ENCODE measurements around the gene MLNR.

The MLNR gene

DNA sequence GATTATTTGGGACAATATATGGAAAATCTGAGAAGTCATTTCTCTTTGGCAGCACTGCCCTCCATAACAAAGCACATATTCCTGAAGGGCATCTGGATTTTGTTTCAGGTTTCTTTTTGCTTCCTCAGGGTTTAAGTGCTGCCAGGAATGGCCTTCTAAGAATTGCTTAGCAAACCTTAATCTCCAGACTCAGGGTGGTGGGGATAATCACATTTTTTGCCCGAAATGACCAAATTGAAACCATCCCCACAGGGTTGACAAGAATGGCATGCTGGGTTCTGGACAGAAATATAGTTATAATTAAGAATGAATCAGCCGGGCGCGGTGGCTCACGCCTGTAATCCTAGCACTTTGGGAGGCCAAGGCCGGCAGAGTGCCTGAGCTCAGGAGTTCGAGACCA is 21.2 kb downstream of the MLNR start:
- Histone ChIP-seq H2AFZ (ENCODE audit: low read depth, low read length) (no peak overlapping the region), H3K4me1 (ENCODE audit: insufficient read depth, low read length) (no peaks in the 10 kb centered on the region), H3K4me3 (ENCODE audit: low read length) (no peak overlapping the region), H3K27me3 (ENCODE audit: insufficient read depth, low read length) (no peaks in the 10 kb centered on the region), H3K9me3 (ENCODE audit: low read length) (no peaks in the 10 kb centered on the region), H3K36me3 (ENCODE audit: insufficient read depth, low read length) (no peaks in the 10 kb centered on the region)

- peaks cover 3% of the 10 kb centered on the region for H3K36me3 ChIP-seq (ENCODE audit: insufficient read depth, low read length)
Observed at GRCh38 chr13:49245101-49245500, 25.0 kb downstream of the MLNR start.

DNA sequence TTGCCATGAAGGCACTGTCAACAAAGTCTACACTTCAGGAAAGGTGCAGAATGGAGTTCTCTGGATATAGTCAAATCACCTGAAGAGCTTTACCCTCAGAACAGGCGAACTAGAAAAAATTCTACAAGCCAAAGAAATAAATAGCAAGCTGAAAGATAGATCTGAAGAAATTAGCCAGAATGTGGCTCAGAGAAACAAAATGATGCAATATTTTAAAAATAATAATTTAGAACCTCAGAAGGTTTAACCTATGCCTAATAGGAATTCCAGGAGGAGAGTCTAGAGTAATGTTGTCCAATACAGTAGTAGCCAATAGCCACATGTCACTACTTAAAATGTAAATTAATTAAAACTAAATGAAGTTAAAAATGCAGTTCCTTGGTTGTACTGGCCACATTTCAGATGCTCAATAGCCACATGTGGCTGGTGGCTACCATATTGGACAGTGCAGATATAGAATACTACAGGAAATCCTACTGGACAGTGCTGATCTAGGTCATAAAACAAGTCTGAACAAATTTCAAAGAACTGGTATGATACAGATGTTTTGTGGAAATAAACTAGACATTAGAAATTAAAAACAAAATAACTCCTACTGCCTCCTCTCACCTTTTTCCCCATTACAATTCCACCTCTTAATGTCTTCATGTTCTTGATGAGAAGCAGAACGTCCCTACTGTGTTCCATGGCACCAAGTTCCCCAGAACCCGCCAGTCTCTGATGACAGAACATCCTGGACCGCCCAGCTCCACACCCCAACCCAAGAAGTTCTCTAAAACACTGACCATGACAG is 26.9 kb downstream of the MLNR start:
- Histone ChIP-seq H3K27me3 (ENCODE audit: insufficient read depth, low read length) (no peaks in the 10 kb centered on the region), H3K9me3 (ENCODE audit: low read length) (no peaks in the 10 kb centered on the region), H3K4me1 (ENCODE audit: insufficient read depth, low read length) (no peaks in the 10 kb centered on the region), H2AFZ (ENCODE audit: low read depth, low read length) (peak overlapping the region; percentile 69), H3K4me3 (ENCODE audit: low read length) (peak overlapping the region; percentile 91), H3K36me3 (ENCODE audit: insufficient read depth, low read length) (peaks cover 4% of the 10 kb centered on the region)

More at GRCh38 chr13:49245101-49245500, 25.0 kb downstream of the MLNR start:
- Histone ChIP-seq H3K9me3 (ENCODE audit: low read length) (no peaks in the 10 kb centered on the region), H3K4me3 (ENCODE audit: low read length) (no peak overlapping the region), H2AFZ (ENCODE audit: low read depth, low read length) (no peak overlapping the region), H3K4me1 (ENCODE audit: insufficient read depth, low read length) (no peaks in the 10 kb centered on the region), H3K27me3 (ENCODE audit: insufficient read depth, low read length) (no peaks in the 10 kb centered on the region)

DNA sequence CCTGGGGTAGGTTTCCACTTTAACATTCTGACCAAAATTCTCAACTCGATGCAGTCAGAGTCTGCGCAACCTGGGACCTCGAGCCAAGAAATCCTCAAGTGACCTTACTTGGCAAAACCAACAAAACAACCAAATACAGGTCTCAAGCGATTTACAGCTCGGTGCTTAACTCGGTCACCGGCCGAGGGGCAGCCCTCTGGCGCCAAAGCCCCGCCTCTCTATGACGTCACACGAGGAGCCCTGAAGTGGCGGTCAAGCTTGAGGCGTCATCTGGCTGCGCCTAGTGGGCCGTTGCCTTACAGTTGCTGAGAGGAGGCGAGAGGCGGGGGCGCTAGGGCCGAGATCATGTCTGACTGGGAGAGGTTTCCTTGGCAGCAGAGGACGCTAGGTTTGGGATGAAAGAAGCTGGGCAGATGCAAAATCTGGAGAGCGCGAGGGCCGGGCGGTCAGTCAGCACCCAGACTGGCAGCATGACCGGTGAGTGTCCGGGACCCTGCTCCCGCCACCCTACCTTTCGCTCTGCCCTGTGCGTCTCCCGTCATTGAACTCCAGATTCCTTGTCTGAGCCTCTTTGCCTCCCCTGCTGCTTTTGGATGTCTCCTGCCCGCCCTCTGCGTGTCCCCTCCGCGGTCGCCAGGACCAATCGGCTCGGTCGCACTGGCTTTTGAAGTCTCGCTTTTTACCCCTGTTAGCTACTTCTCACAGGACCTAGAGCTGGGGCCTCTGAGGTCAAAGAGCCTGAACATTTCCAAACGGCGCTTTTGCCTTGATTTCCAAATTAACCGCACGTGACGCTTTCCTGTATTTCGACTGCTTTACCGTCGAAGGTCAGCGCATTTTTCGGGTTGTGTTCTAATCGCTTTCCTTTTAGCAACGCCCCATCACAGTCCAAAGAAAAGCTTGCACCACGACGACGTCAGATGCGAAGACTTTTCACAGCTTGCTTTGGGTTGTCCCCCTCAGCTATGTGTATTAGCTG is 27.8 kb downstream of the MLNR start, which contains the start of gene CDADC1:
TSS of gene CDADC1 (plus strand) at position 283 of the 979 bp plus-strand sequence. CDS start at position 396, 113 bp downstream.
- peaks cover 4% of the 10 kb centered on the region for H3K36me3 ChIP-seq (ENCODE audit: insufficient read depth, low read length)
- H3K4me3 ChIP-seq (ENCODE audit: low read length): peak within 1 kb of the TSS; percentile 91
- peak within 1 kb of the TSS; percentile 69 for H2AFZ ChIP-seq (ENCODE audit: low read depth, low read length)
- H3K4me1 ChIP-seq (ENCODE audit: insufficient read depth, low read length): no peaks in the 10 kb centered on the region
- H3K9me3 ChIP-seq (ENCODE audit: low read length): no peaks in the 10 kb centered on the region
- H3K27me3 ChIP-seq (ENCODE audit: insufficient read depth, low read length): no peaks in the 10 kb centered on the region

GRCh38 chr13:49248622-49249002 is 28.5 kb downstream of the MLNR start:
- Histone ChIP-seq H3K36me3 (ENCODE audit: insufficient read depth, low read length) (peaks cover 4% of the 10 kb centered on the region), H3K4me3 (ENCODE audit: low read length) (peak overlapping the region; percentile 91), H2AFZ (ENCODE audit: low read depth, low read length) (peak overlapping the region; percentile 69), H3K4me1 (ENCODE audit: insufficient read depth, low read length) (no peaks in the 10 kb centered on the region), H3K27me3 (ENCODE audit: insufficient read depth, low read length) (no peaks in the 10 kb centered on the region), H3K9me3 (ENCODE audit: low read length) (no peaks in the 10 kb centered on the region)

GRCh38 chr13:49251326-49251725 is 31.2 kb downstream of the MLNR start:
- Histone ChIP-seq H3K4me1 (ENCODE audit: insufficient read depth, low read length) (no peaks in the 10 kb centered on the region), H2AFZ (ENCODE audit: low read depth, low read length) (no peak overlapping the region), H3K9me3 (ENCODE audit: low read length) (no peaks in the 10 kb centered on the region), H3K27me3 (ENCODE audit: insufficient read depth, low read length) (no peaks in the 10 kb centered on the region), H3K36me3 (ENCODE audit: insufficient read depth, low read length) (peaks cover 12% of the 10 kb centered on the region), H3K4me3 (ENCODE audit: low read length) (no peak overlapping the region)

- Histone ChIP-seq H3K27me3 (ENCODE audit: insufficient read depth, low read length) (no peaks in the 10 kb centered on the region), H3K9me3 (ENCODE audit: low read length) (no peaks in the 10 kb centered on the region), H3K4me1 (ENCODE audit: insufficient read depth, low read length) (no peaks in the 10 kb centered on the region), H2AFZ (ENCODE audit: low read depth, low read length) (no peak overlapping the region), H3K4me3 (ENCODE audit: low read length) (no peak overlapping the region), H3K36me3 (ENCODE audit: insufficient read depth, low read length) (peaks cover 16% of the 10 kb centered on the region)
Observed at GRCh38 chr13:49253310-49253709, 33.2 kb downstream of the MLNR start.

DNA sequence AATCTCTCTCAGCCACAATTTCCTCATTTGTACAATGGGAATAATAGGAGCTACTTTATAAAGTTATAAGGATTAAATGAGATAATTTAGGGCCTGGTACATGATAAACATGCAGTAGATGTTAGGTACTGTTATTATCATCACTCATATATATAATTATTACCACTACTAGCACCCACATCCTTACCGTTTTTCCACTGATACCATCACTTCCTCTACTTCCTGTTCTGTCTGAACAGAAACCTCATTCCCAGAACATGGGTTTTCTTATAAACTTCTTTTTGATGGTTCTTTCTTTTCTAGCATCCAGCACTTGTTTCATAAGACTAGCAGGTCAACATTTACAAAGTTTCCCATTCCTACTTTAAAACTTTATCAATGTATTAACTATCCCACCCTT is 33.9 kb downstream of the MLNR start:
- Histone ChIP-seq H3K4me1 (ENCODE audit: insufficient read depth, low read length) (no peaks in the 10 kb centered on the region), H3K9me3 (ENCODE audit: low read length) (no peaks in the 10 kb centered on the region), H3K36me3 (ENCODE audit: insufficient read depth, low read length) (peaks cover 16% of the 10 kb centered on the region), H3K4me3 (ENCODE audit: low read length) (no peak overlapping the region), H3K27me3 (ENCODE audit: insufficient read depth, low read length) (no peaks in the 10 kb centered on the region), H2AFZ (ENCODE audit: low read depth, low read length) (no peak overlapping the region)

- Histone ChIP-seq H3K36me3 (ENCODE audit: insufficient read depth, low read length) (peaks cover 28% of the 10 kb centered on the region), H3K4me1 (ENCODE audit: insufficient read depth, low read length) (no peaks in the 10 kb centered on the region), H2AFZ (ENCODE audit: low read depth, low read length) (no peak overlapping the region), H3K9me3 (ENCODE audit: low read length) (no peaks in the 10 kb centered on the region), H3K4me3 (ENCODE audit: low read length) (no peak overlapping the region), H3K27me3 (ENCODE audit: insufficient read depth, low read length) (no peaks in the 10 kb centered on the region)
Observed at GRCh38 chr13:49256841-49257240, 36.7 kb downstream of the MLNR start.

GRCh38 chr13:49258089-49258796 is 38.1 kb downstream of the MLNR start:
- H3K36me3 ChIP-seq (ENCODE audit: insufficient read depth, low read length): peaks cover 29% of the 10 kb centered on the region
- H3K9me3 ChIP-seq (ENCODE audit: low read length): no peaks in the 10 kb centered on the region

GRCh38 chr13:49259586-49259985 is 39.4 kb downstream of the MLNR start:
- H3K36me3 ChIP-seq (ENCODE audit: insufficient read depth, low read length): peaks cover 29% of the 10 kb centered on the region
- H3K9me3 ChIP-seq (ENCODE audit: low read length): no peaks in the 10 kb centered on the region
- no peak overlapping the region for H2AFZ ChIP-seq (ENCODE audit: low read depth, low read length)
- no peaks in the 10 kb centered on the region for H3K27me3 ChIP-seq (ENCODE audit: insufficient read depth, low read length)
- no peak overlapping the region for H3K4me3 ChIP-seq (ENCODE audit: low read length)
- no peaks in the 10 kb centered on the region for H3K4me1 ChIP-seq (ENCODE audit: insufficient read depth, low read length)

More at GRCh38 chr13:49258089-49258796, 38.1 kb downstream of the MLNR start:
- no peak overlapping the region for H2AFZ ChIP-seq (ENCODE audit: low read depth, low read length)
- H3K27me3 ChIP-seq (ENCODE audit: insufficient read depth, low read length): no peaks in the 10 kb centered on the region
- no peak overlapping the region for H3K4me3 ChIP-seq (ENCODE audit: low read length)
- no peaks in the 10 kb centered on the region for H3K4me1 ChIP-seq (ENCODE audit: insufficient read depth, low read length)

DNA sequence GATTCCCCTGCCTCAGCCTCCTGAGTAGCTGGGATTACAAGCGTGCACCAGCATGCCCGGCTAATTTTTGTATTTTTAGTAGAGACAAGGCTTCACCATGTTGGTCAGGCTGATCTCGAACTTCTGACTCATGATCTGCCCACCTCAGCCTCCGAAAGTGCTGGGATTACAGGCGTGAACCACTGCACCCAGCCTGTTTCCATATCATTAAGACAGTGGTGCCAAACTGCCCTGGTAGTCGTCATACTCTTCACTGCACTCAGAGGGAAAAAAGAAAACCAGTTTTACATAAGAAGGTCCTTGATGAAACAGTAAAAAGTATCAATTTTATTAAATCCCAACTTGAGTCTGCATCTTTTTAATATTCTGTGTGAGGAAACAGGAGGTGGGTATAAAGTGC is 42.5 kb downstream of the MLNR start:
- Histone ChIP-seq H3K4me3 (ENCODE audit: low read length) (no peak overlapping the region), H3K36me3 (ENCODE audit: insufficient read depth, low read length) (peaks cover 17% of the 10 kb centered on the region), H3K4me1 (ENCODE audit: insufficient read depth, low read length) (no peaks in the 10 kb centered on the region), H3K9me3 (ENCODE audit: low read length) (no peaks in the 10 kb centered on the region), H2AFZ (ENCODE audit: low read depth, low read length) (no peak overlapping the region), H3K27me3 (ENCODE audit: insufficient read depth, low read length) (no peaks in the 10 kb centered on the region)
